OCI-LY3 (cell line): ENCODE results near the gene TLE3.

Experiments
- EZH2phosphoT487 ChIP-seq: fragments of 200-600 bp; shearing (Covaris generic); IDR thresholded peaks from 2 replicates; pipeline ENCODE4 v1.6.1; 2018; ENCODE audit warnings: antibody characterized with exemption, mixed run types, low read depth
- TF ChIP-seq, protein P1 (sequence below): fragments of 200-600, 300-600 bp; sonication (generic); IDR thresholded peaks from 2 replicates; pipeline ENCODE4 v1.5.1; 2014; ENCODE audit warnings: antibody characterized with exemption, low read length, low read depth

DNA sequence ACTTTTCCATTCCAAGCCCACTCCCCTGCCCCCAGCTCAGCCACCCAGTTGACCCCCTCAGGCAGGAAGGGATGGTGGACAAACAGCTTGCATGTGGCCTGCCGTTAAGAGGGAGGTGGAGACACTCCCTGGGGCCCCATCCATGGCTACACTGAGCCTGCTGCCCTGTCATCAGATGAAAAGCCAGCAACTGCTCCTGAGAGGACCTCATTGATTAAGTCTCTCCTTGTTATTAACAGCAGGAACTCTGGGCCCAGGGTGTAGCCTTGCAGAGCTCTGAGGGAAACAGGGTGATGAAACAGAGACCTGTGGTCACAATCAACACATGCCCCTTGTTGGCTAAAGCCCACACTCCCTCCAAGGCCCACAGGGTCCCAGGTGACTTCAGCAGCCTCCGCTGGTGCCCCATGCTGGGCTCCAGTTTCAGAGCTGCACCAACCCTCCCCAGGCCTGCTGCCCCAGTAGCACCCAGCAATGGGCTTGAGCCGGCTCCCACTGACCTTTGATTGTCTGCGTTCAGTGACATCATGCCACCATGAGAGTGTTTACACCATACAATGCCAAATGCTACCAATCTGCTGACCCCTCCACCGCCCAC is 22.3 kb upstream of the TLE3 start:
- TF ChIP-seq, protein P1, sequence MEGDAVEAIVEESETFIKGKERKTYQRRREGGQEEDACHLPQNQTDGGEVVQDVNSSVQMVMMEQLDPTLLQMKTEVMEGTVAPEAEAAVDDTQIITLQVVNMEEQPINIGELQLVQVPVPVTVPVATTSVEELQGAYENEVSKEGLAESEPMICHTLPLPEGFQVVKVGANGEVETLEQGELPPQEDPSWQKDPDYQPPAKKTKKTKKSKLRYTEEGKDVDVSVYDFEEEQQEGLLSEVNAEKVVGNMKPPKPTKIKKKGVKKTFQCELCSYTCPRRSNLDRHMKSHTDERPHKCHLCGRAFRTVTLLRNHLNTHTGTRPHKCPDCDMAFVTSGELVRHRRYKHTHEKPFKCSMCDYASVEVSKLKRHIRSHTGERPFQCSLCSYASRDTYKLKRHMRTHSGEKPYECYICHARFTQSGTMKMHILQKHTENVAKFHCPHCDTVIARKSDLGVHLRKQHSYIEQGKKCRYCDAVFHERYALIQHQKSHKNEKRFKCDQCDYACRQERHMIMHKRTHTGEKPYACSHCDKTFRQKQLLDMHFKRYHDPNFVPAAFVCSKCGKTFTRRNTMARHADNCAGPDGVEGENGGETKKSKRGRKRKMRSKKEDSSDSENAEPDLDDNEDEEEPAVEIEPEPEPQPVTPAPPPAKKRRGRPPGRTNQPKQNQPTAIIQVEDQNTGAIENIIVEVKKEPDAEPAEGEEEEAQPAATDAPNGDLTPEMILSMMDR, result no peak
- TF ChIP-seq EZH2phosphoT487, result no peak
